ENCODE data around the gene PLA1A.

- TF ChIP-seq POLR2A (IDR thresholded peaks at IDR 0.05; ENCODE audit: low read length) (no peak), GATA1 (IDR thresholded peaks at IDR 0.05; ENCODE audit: low read depth, low read length) (no peak)
Observed at GRCh38 chr3:119551598-119551997, 46.1 kb upstream of the PLA1A start.

Data from erythroblast (primary cell).